Measurements from ENCODE around the gene BRD1.

The BRD1 gene

DNA sequence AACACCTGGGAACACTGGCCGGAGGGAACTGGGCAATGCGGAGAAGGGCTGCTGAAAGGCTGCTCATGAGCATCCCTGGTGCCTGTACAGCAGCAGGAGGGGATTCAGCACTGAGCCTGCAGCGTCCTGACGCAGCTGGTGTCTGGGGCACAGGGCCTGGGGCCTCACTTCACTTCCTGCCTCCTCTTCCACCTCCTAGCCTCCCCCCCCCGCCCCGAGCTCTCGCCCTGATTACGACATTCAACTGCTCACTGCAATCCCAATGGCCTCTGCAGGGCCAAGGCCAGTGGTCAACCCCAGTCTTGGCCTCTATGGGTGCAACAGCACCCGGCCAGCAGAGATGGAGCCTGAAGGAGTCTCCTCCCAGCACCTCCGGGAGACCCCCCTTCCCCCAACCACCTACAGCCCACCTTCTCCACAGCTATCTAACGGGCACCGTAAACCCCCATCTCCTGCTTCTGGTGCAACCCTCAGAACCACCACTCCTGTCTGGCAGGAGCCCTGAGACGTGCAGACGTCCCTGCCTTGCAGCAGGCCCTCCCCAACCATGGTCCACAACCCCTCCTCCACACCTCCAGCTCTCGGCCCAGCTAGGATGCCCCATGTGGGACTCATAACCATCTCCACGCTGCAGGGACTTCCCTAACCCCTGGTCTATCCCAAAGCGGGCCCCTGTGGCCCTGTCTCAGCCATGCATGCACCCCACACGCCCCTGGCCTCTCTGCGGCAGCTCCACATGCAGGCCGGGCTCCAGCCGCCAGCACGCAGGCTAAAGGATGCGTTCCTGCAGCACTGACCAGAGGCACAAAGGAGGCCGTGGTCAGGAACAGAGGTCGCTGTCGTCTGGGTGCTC lies 38.2 kb downstream of the BRD1 start:
- no peak for TF ChIP-seq CTCF (IDR thresholded peaks at IDR 0.05; ENCODE audit: extremely low read depth, insufficient read depth, missing control alignments)
- in situ Hi-C loops (cut with MboI; ENCODE audit: low pct_unique_long_range_greater_than_20kb, low sequenced_read_pairs, unreplicated experiment), result no loop called here
- DNase-seq (ENCODE audit: low spot score), result no peak

DNA sequence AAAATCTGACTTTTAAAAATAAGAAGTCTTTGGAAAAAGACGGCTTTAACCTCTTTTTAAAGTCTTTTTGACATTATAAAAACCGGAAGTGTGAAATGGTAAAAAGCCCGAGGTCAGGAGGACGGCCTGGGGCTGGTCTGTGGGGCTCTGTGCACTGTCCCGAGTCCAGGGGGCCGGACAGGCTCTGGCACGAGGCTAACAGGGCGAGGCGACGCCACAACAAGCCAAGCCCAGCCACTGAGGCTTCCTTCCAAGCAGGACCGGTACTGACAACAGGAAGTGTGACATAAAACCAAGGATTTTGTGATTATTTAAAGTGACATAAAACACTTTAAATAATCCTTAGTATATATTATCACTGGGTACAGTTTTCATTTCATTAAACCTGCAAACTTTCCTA lies 39.2 kb downstream of the BRD1 start:
- in situ Hi-C loops (cut with MboI; ENCODE audit: low pct_unique_long_range_greater_than_20kb, low sequenced_read_pairs, unreplicated experiment), result no loop called here
- no peak for DNase-seq (ENCODE audit: low spot score)
- no peak for TF ChIP-seq CTCF (IDR thresholded peaks at IDR 0.05; ENCODE audit: extremely low read depth, insufficient read depth, missing control alignments)

GRCh38 chr22:49787861-49788260 lies 39.8 kb downstream of the BRD1 start:
- no peak for TF ChIP-seq CTCF (IDR thresholded peaks at IDR 0.05; ENCODE audit: extremely low read depth, insufficient read depth, missing control alignments)
- DNase-seq (ENCODE audit: low spot score), result no peak
- in situ Hi-C loops (cut with MboI; ENCODE audit: low pct_unique_long_range_greater_than_20kb, low sequenced_read_pairs, unreplicated experiment), result no loop called here

- in situ Hi-C loops (cut with MboI; ENCODE audit: low pct_unique_long_range_greater_than_20kb, low sequenced_read_pairs, unreplicated experiment), result no loop called here
Observed at GRCh38 chr22:49786976-49787706, 40.5 kb downstream of the BRD1 start.

GRCh38 chr22:49785841-49786471 lies 41.7 kb downstream of the BRD1 start:
- in situ Hi-C loops (cut with MboI; ENCODE audit: low pct_unique_long_range_greater_than_20kb, low sequenced_read_pairs, unreplicated experiment), result no loop called here
- TF ChIP-seq CTCF (IDR thresholded peaks at IDR 0.05; ENCODE audit: extremely low read depth, insufficient read depth, missing control alignments), result no peak
- DNase-seq (ENCODE audit: low spot score), result no peak

More at GRCh38 chr22:49786976-49787706, 40.5 kb downstream of the BRD1 start:
- no peak for DNase-seq (ENCODE audit: low spot score)
- TF ChIP-seq CTCF (IDR thresholded peaks at IDR 0.05; ENCODE audit: extremely low read depth, insufficient read depth, missing control alignments), result no peak

DNA sequence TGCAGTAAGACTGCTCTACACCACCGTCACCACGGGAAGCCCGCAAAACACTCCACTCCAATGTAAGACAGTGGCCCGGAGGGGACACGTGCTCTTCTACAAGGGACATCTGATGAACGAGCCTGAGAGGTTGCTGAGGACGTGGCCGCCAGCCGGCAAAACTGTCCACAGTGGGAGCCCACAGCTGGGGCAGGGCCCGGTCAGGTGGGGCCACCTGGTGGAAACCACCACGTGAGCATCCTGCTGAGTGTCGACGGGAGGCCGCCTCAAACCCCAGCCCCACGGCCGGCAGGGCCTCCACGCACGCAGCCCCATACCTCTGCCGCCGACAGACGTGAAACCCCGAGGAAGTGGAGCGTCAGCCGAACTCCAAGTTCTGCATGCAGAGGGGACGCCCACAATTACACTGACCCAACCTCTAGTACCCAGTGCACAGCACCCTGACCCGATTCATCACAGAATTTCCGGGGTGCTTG lies 42.6 kb downstream of the BRD1 start:
- no peak for DNase-seq (ENCODE audit: low spot score)
- no peak for TF ChIP-seq CTCF (IDR thresholded peaks at IDR 0.05; ENCODE audit: extremely low read depth, insufficient read depth, missing control alignments)
- in situ Hi-C loops (cut with MboI; ENCODE audit: low pct_unique_long_range_greater_than_20kb, low sequenced_read_pairs, unreplicated experiment), result no loop called here
